Measurements from ENCODE around the gene DLL3. TPM values are rescaled to one million over a fixed set of nuclear protein-coding genes. Genes with fewer than 3 reads are reported as not detected.
A peak's percentile ranks its signal among the peaks of the same experiment; 100 is the strongest.

DLL3 gene
- total RNA-seq, 4 donors from 2014 or later = not detected

GRCh38 chr19:39502640-39503417 is 4.1 kb downstream of the DLL3 start:
- Histone ChIP-seq H3K27me3 (peaks cover 0 to 88% of the 10 kb centered on the region in 2 donors), H3K4me3 (peak overlapping the region in 1 of 4 donors; percentile 1), H3K27ac (no peak overlapping the region), H3K4me1 (peaks cover 0 to 36% (median 11%) of the 10 kb centered on the region in 4 donors), H3K9me3 (peaks cover 0 to 3% (median 0%) of the 10 kb centered on the region in 4 donors), H3K36me3 (no peaks in the 10 kb centered on the region)
- no peak for DNase-seq (ENCODE audit: low spot score in 2 of 2)
- WGBS, 2 donors = 28 to 34% methylated on average over 16 to 27 of the region's 69 CpGs
- TF ChIP-seq CTCF (IDR thresholded peaks at IDR 0.05) (peak; percentile 60 to 84 (median 75)), POLR2A (IDR thresholded peaks at IDR 0.05) (no peak)

- WGBS, 2 donors = 52 to 55% methylated on average over 7 of the region's 7 CpGs
- Histone ChIP-seq H3K4me1 (peaks cover 0 to 20% (median 2%) of the 10 kb centered on the region in 4 donors), H3K36me3 (no peaks in the 10 kb centered on the region), H3K27me3 (peaks cover 0 to 83% of the 10 kb centered on the region in 2 donors), H3K27ac (no peak overlapping the region), H3K9me3 (peaks cover 0 to 3% (median 0%) of the 10 kb centered on the region in 4 donors), H3K4me3 (peak overlapping the region in 1 of 4 donors; percentile 52)
- no peak for DNase-seq (ENCODE audit: low spot score in 2 of 2)
- no peak for TF ChIP-seq POLR2A (IDR thresholded peaks at IDR 0.05)
- no peak for TF ChIP-seq CTCF (IDR thresholded peaks at IDR 0.05)
- TF ChIP-seq EP300 (IDR thresholded peaks at IDR 0.05) = no peak
These were observed 7.8 kb downstream of the DLL3 start for GRCh38 chr19:39506598-39506943.

- peak overlapping the region; percentile 16 to 52 (median 30) for H3K4me3 ChIP-seq
- 2 to 6% methylated on average over 39 to 45 of the region's 96 CpGs for WGBS, 2 donors
- peaks cover 0 to 88% of the 10 kb centered on the region in 2 donors for H3K27me3 ChIP-seq
- peaks cover 0 to 3% (median 0%) of the 10 kb centered on the region in 4 donors for H3K9me3 ChIP-seq
- no peak overlapping the region for H3K27ac ChIP-seq
- peaks cover 0 to 20% (median 2%) of the 10 kb centered on the region in 4 donors for H3K4me1 ChIP-seq
- DNase-seq (ENCODE audit: low spot score in 2 of 2) = no peak
- H3K36me3 ChIP-seq = no peaks in the 10 kb centered on the region
- TF ChIP-seq POLR2A (IDR thresholded peaks at IDR 0.05) (no peak), EP300 (IDR thresholded peaks at IDR 0.05) (no peak), CTCF (IDR thresholded peaks at IDR 0.05) (no peak)
These were observed 8.4 kb downstream of the DLL3 start for GRCh38 chr19:39506944-39507714.

GRCh38 chr19:39507715-39508364 is 9.1 kb downstream of the DLL3 start:
- no peak for DNase-seq (ENCODE audit: low spot score in 2 of 2)
- Histone ChIP-seq H3K4me1 (peaks cover 0 to 16% (median 2%) of the 10 kb centered on the region in 4 donors), H3K27ac (no peak overlapping the region), H3K36me3 (no peaks in the 10 kb centered on the region), H3K4me3 (peak overlapping the region in 1 of 4 donors; percentile 52), H3K9me3 (no peaks in the 10 kb centered on the region), H3K27me3 (peaks cover 0 to 92% of the 10 kb centered on the region in 2 donors)
- TF ChIP-seq POLR2A (IDR thresholded peaks at IDR 0.05) (no peak), EP300 (IDR thresholded peaks at IDR 0.05) (no peak), CTCF (IDR thresholded peaks at IDR 0.05) (no peak)
- 29 to 31% methylated on average over 24 of the region's 24 CpGs for WGBS, 2 donors

Data from tibial nerve (tissue), 4 donors.